Skeletal muscle tissue (tissue), 4 donors: Measurements from ENCODE around the gene VPS45. TPM values are rescaled to one million over a fixed set of nuclear protein-coding genes. Genes with fewer than 3 reads are reported as not detected.

Experiments
- H3K27ac ChIP-seq: one replicate; pipeline ENCODE4 v1.7.0; 2013; ENCODE audit warnings: mild to moderate bottlenecking, low read depth, low read length, inconsistent platforms
- H3K27me3 ChIP-seq, 3 donors: one replicate each; pipeline ENCODE4 v1.7.0; 2013; ENCODE audit warnings: low read length in 3 of 3; ENCODE audit not compliant: control insufficient read depth in 3 of 3, insufficient read depth in 3 of 3
- H3K36me3 ChIP-seq, 3 donors: one replicate each; pipeline ENCODE4 v1.7.0; 2013; ENCODE audit warnings: low read length in 3 of 3; ENCODE audit not compliant: control insufficient read depth in 3 of 3, insufficient read depth in 3 of 3
- H3K4me1 ChIP-seq, 3 donors: one replicate each; pipeline ENCODE4 v1.7.0; 2013; ENCODE audit warnings: low read length in 3 of 3, mild to moderate bottlenecking in 3 of 3; ENCODE audit not compliant: control insufficient read depth in 3 of 3, insufficient read depth in 3 of 3
- H3K4me3 ChIP-seq, 3 donors: one replicate each; pipeline ENCODE4 v1.7.0; 2013; ENCODE audit warnings: low read length in 3 of 3
- H3K9ac ChIP-seq, 3 donors: one replicate each; pipeline ENCODE4 v1.7.0; 2013; ENCODE audit warnings: low read length in 3 of 3, mild to moderate bottlenecking in 3 of 3, moderate library complexity in 2 of 3, low read depth in 1 of 3
- H3K9me3 ChIP-seq, 3 donors: one replicate each; pipeline ENCODE4 v1.7.0; 2013; ENCODE audit warnings: low read length in 3 of 3; ENCODE audit not compliant: control insufficient read depth in 3 of 3
- total RNA-seq: library from RNA; depleted of rRNA; stranded (reverse); fragments of >200 nt; gene quantifications from one replicate; pipeline ENCODE4 v1.2.3, GENCODE V29; 2014
- donor health status: Osteomylitis.

The VPS45 gene
- total RNA-seq, 1 donor from 2014 or later = 41.2 TPM

DNA sequence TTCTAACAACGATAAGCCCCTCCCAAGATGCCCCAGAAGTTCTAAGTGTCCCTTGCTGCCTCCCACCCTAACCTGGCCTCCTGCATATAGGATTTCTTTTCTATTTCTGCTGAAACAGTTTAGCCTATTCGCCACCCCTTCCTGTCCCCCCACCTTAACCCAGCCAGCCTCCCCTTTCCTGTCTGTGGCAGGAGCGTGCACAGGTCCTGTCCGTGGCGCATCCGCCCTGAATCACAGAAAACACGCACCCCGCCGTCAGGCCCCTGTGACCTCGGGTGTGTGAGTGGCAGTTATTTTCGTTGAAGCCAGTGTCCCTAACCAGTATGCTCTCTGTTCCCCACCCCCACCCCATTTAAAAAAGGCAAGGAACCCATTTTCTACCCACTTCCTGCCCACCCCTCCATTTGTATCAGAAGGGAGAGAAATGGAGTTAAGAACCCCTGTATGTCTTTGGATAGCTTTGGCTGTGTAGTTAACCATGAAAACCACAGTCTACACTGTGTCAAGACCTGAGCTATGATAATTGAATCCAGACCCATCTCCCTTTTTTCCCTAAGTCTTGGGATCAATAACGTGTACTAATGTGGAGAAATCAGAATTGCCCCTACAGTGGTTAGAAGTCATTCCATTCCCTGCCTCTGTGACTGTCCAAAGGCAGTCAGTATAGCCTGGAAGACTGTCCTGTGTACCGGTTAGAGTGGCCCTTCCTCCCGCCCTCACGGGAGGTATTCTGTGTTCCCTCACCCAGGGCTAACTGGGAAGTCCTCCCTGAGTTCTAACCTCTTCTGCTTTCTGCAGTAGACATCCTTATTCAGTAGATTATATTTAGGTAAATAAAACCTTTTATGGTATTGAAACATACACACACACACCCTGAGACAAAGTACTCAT lies 84.0 kb downstream of the VPS45 start:
- Histone ChIP-seq H3K36me3 (peaks cover 28 to 30% (median 29%) of the 10 kb centered on the region in 3 donors), H3K9me3 (no peaks in the 10 kb centered on the region), H3K4me1 (peaks cover 26 to 45% (median 27%) of the 10 kb centered on the region in 3 donors), H3K4me3 (peak overlapping the region; percentile 71 to 86 (median 81)), H3K27ac (peak overlapping the region; percentile 83), H3K27me3 (no peaks in the 10 kb centered on the region), H3K9ac (peak overlapping the region; percentile 73 to 86 (median 78))

DNA sequence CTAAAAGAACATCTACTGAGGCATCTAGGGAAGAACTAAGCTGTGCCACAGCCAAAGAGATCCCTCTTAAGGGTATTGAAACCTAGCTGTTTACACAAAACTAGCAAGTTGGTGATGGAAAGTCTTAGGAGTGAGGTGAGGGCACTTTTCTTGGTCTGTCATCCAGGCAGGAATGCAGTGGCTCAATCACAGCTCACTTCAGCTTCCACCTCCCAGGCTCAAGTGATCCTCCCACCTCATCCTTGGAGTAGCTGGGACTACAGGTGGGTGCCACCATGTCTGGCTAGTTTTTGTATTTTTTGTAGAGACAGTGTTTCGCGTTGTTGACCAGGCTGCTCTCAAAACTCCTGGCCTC lies 84.6 kb downstream of the VPS45 start:
- Histone ChIP-seq H3K9me3 (no peaks in the 10 kb centered on the region), H3K27ac (peak overlapping the region; percentile 83), H3K4me1 (peaks cover 26 to 45% (median 27%) of the 10 kb centered on the region in 3 donors), H3K4me3 (peak overlapping the region; percentile 21 to 86 (median 22)), H3K36me3 (peaks cover 34 to 37% (median 35%) of the 10 kb centered on the region in 3 donors), H3K9ac (peak overlapping the region in 2 of 3 donors; percentile 40 to 73), H3K27me3 (no peaks in the 10 kb centered on the region)

DNA sequence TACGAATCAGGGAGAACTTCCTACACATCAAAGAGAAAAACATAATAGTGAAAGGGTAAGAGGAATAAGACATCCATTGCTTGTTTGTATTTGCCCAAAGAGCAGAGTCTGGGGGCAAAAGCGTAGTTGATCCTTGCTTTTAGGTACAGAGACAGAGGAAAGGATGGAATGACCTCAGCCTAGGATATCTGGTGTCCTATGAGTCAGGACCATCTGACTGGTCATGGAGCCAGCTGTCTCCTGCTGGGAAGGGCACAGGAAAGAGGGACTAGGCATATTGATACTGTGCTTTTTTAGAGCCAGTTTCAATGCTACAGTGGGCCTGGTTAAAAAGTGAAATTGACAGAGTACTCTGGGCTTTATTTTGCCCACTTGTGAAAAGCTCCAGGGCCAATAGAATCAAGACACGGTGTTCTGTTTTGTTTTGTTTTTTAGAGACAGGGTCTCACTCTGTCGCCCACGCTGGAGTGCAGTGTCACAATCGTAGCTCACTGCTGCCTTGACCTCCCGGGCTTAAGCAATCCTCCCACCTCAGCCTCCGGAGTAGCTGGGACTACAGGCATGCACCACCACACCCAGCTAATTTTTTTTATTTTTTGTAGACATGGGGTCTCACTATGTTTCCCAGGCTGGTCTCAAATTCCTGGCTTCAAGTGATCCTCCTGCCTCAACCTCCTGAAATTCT lies 85.3 kb downstream of the VPS45 start:
- peak overlapping the region in 2 of 3 donors; percentile 35 to 39 for H3K4me3 ChIP-seq
- no peaks in the 10 kb centered on the region for H3K27me3 ChIP-seq
- H3K9me3 ChIP-seq = no peaks in the 10 kb centered on the region
- peaks cover 26 to 45% (median 27%) of the 10 kb centered on the region in 3 donors for H3K4me1 ChIP-seq
- peak overlapping the region; percentile 57 for H3K27ac ChIP-seq
- H3K36me3 ChIP-seq = peaks cover 42 to 43% (median 43%) of the 10 kb centered on the region in 3 donors
- peak overlapping the region in 2 of 3 donors; percentile 5 to 33 for H3K9ac ChIP-seq

DNA sequence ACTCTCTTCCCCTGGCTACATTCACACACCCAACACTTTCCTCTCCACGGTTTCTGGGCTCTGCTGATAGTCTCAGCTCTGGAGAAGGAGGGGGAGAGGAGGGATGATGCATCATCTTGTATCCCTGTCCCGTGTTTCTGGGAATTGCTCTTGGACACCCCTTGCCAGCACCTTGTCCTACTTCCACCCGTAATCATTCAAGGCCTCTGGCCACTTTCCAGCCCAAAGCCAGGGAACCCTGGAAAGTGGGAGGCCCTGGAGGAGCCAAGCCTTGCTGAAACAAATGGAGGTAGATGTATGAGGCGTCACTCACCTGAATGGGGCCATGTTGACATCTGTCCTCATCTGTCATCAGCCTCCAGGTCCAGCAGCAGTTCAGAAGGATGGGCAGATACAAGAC lies 86.6 kb downstream of the VPS45 start:
- H3K4me3 ChIP-seq = no peak overlapping the region
- H3K9ac ChIP-seq = no peak overlapping the region
- no peaks in the 10 kb centered on the region for H3K9me3 ChIP-seq
- H3K36me3 ChIP-seq = peaks cover 44 to 55% (median 51%) of the 10 kb centered on the region in 3 donors
- peaks cover 22 to 38% (median 26%) of the 10 kb centered on the region in 3 donors for H3K4me1 ChIP-seq
- no peak overlapping the region for H3K27ac ChIP-seq
- no peaks in the 10 kb centered on the region for H3K27me3 ChIP-seq

DNA sequence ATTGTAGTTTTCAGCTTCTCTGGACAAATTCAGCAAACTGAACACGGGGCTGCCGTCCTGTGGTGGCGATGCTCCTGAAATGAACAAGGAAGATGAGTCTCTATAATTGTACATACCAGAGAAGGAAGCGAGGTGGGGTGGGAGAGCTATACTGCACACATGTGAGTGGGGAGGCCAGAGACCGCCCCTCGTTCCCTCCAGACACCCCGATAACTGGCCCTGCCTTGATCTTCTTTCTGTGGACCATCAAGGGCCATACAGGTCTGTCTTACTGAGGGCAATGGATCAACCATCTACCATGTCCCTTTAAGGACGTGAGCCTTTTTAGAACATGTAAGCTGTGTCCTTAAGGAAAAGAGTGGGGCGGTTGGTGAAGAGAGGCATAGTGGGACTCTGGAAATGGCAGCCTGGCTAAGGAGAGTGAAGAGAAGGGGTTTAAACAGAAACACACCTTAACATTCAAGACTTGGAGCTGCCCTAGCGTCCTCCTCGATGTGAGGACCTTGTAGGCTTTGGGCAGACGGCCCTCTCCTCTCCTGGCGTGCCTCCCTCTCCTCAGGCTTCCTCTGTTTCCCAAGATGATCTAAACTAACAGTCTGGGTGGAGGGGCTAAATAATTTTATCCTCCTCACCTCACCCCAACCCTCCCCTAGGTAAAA lies 88.0 kb downstream of the VPS45 start:
- Histone ChIP-seq H3K9ac (no peak overlapping the region), H3K36me3 (peaks cover 49 to 63% (median 59%) of the 10 kb centered on the region in 3 donors), H3K4me1 (peaks cover 20 to 35% (median 24%) of the 10 kb centered on the region in 3 donors), H3K9me3 (no peaks in the 10 kb centered on the region), H3K27me3 (no peaks in the 10 kb centered on the region), H3K27ac (no peak overlapping the region), H3K4me3 (no peak overlapping the region)

DNA sequence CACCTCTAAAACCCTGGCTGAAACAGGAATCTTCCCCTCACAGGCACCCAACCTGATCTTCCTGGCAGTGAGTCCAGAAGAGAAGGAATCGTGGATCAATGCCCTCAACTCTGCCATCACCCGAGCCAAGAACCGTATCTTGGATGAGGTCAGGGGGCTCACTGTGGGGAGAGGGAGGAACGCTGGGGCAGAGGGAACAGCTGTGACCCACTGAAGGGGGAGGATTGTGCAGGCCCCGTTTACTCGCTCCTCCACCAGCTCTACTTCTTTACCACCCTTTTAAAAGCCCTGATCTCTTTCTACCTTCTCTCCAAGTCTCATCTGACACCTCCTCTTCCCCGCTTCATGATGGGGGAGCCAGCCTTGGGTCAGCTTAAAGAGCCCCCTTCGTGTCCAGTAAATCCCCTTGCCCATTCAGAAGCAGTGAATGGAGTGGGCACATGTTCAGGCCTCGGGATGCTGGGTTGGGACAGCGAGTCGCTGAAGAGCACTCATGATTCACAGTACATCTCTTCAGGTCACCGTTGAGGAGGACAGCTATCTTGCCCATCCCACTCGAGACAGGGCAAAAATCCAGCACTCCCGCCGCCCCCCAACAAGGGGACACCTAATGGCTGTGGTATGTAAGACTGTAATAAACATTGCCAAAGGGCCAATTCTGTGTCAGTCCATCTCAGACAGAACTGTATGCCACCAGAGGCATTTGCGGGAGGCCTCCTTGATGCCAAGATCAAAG lies 89.5 kb downstream of the VPS45 start:
- H3K9ac ChIP-seq = no peak overlapping the region
- H3K27ac ChIP-seq = no peak overlapping the region
- peaks cover 49 to 59% (median 58%) of the 10 kb centered on the region in 3 donors for H3K36me3 ChIP-seq
- peaks cover 15 to 26% (median 16%) of the 10 kb centered on the region in 3 donors for H3K4me1 ChIP-seq
- H3K27me3 ChIP-seq = no peaks in the 10 kb centered on the region
- H3K9me3 ChIP-seq = no peaks in the 10 kb centered on the region
- no peak overlapping the region for H3K4me3 ChIP-seq

DNA sequence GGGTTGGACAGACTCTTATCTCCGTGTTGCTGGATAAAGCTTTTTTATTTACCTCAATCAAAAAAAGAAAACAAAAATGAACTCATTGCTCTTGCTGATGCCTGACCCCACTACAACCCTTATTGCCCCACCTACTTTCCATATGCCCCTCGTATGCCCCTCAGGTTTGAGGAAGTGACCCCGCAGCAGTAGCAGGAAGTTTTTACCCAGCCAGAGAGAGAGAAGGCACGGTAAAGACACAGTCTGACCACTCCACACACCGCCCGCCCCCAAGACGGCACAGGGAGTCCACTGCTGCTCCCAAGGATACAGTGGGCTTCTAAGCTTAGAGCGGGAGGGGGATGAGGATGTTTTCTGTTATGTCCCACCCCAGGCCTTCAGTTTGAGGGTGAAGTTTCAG lies 92.0 kb downstream of the VPS45 start:
- H3K36me3 ChIP-seq = peaks cover 35 to 52% (median 45%) of the 10 kb centered on the region in 3 donors
- H3K4me3 ChIP-seq = no peak overlapping the region
- H3K9ac ChIP-seq = no peak overlapping the region
- H3K27ac ChIP-seq = peak overlapping the region; percentile 58
- H3K4me1 ChIP-seq = peaks cover 23 to 31% (median 23%) of the 10 kb centered on the region in 3 donors
- H3K27me3 ChIP-seq = no peaks in the 10 kb centered on the region
- no peaks in the 10 kb centered on the region for H3K9me3 ChIP-seq

DNA sequence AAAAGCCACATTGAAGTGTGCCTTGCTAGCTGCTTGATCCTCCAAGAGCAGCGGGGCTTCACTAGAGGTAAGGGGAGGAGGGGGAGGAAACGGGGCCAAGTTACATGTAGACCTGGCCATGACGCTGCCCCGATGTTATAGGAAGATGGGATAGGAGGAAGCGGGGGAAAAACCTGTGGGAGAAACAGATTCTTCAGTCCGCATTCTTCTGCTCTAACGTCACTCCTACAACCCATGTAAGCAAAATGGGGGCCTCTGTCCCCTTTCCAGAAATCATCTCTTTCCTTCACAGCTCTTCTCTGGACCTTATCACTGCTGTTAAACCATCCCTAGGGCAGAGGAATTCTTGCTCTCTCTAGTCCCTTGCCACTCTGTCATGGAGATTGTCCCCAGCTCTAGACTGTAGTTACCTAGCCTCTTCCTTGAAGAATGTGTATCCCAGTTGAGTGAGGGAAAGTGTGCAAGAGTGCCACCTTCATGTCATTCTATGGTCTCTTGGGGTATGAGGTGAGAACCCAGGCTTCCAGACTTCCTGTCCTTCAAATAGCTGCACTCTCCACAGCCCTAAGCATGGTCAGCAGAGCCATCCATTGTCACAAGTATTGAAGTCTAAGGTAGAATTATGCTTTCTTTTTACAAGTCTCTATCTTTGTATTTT lies 93.5 kb downstream of the VPS45 start:
- H3K9me3 ChIP-seq = no peaks in the 10 kb centered on the region
- peak overlapping the region; percentile 95 for H3K27ac ChIP-seq
- no peak overlapping the region for H3K9ac ChIP-seq
- H3K27me3 ChIP-seq = no peaks in the 10 kb centered on the region
- H3K4me3 ChIP-seq = no peak overlapping the region
- H3K4me1 ChIP-seq = peaks cover 23 to 30% (median 26%) of the 10 kb centered on the region in 3 donors
- peaks cover 26 to 37% (median 31%) of the 10 kb centered on the region in 3 donors for H3K36me3 ChIP-seq
